ENCODE data around the gene PRKD2.

DNA sequence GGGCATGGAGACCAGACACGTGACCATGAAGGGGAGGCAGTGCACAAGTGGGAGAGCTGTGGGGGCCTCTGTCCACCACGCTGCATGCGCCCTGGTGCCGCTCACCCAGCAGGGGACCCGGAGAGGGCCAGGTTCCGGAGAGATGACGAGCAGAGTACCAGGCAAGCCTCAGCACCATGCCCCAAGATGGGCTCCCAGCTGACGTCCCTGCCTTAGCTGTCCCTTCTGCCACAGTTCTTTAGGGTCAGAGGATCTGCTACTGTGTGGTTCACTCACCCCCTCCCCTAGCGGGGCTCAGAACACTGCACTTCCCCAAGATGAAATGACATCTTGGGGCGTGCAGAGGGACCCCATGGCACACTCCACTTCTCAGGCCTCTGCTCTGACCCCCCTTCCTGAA is 9.6 kb upstream of the PRKD2 start:
- TF ChIP-seq, protein P1, sequence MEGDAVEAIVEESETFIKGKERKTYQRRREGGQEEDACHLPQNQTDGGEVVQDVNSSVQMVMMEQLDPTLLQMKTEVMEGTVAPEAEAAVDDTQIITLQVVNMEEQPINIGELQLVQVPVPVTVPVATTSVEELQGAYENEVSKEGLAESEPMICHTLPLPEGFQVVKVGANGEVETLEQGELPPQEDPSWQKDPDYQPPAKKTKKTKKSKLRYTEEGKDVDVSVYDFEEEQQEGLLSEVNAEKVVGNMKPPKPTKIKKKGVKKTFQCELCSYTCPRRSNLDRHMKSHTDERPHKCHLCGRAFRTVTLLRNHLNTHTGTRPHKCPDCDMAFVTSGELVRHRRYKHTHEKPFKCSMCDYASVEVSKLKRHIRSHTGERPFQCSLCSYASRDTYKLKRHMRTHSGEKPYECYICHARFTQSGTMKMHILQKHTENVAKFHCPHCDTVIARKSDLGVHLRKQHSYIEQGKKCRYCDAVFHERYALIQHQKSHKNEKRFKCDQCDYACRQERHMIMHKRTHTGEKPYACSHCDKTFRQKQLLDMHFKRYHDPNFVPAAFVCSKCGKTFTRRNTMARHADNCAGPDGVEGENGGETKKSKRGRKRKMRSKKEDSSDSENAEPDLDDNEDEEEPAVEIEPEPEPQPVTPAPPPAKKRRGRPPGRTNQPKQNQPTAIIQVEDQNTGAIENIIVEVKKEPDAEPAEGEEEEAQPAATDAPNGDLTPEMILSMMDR (IDR thresholded peaks at IDR 0.05) = no peak
- no peak for TF ChIP-seq POLR2A (IDR thresholded peaks at IDR 0.05)
- no peak for TF ChIP-seq EP300 (IDR thresholded peaks at IDR 0.05)

Measured in tibial nerve (tissue), 4 donors.